OCI-LY7 (cell line): ENCODE results near the gene EXOC6B. TPM values are rescaled to one million over a fixed set of nuclear protein-coding genes. Genes with fewer than 3 reads are reported as not detected.

Experiments
- BruUV-seq: library from RNA; stranded (reverse); fragments of 400-500 nt; replicated peaks from 2 replicates; lab custom pipeline; 2021; lab: Mats Ljungman, UMichigan
- CTCF ChIA-PET: fragments of 300-600 bp; sonication (Branson Sonifier 250); formaldehyde crosslinking; loops from one replicate; lab custom pipeline; 2022; ENCODE audit warnings: antibody characterized with exemption; ENCODE audit not compliant: unreplicated experiment; lab: Charles Lee
- POLR2A ChIA-PET: fragments of 300-600 bp; sonication (Branson Sonifier 250); formaldehyde crosslinking; loops from one replicate; lab custom pipeline; 2022; ENCODE audit warnings: antibody characterized with exemption; lab: Charles Lee
- DNase-seq: peaks from one replicate; pipeline ENCODE4 v3.0.0-alpha.2; 2015; ENCODE audit warnings: low spot score
- H2AFZ ChIP-seq: fragments of 200-600 bp; sonication (generic), shearing (Covaris generic); 2 replicates; pipeline ENCODE4 v1.6.1; 2014; ENCODE audit warnings: mild to moderate bottlenecking, antibody characterized with exemption, low read length, moderate library complexity
- H3K27ac ChIP-seq: fragments of 200-600 bp; sonication (generic); 2 replicates; pipeline ENCODE4 v1.5.1; 2014; ENCODE audit warnings: mixed run types, low read depth, mild to moderate bottlenecking, moderate library complexity, low read length, inconsistent platforms; ENCODE audit not compliant: poor library complexity, severe bottlenecking
- H3K36me3 ChIP-seq: fragments of 200-600 bp; sonication (generic); 2 replicates; pipeline ENCODE4 v1.6.1; 2014; ENCODE audit warnings: mild to moderate bottlenecking, antibody characterized with exemption, low read length, moderate library complexity, mixed read lengths; ENCODE audit not compliant: insufficient read depth
- H3K4me1 ChIP-seq: fragments of 200-600 bp; sonication (generic); 2 replicates; pipeline ENCODE4 v1.5.1; 2014; ENCODE audit warnings: mild to moderate bottlenecking, low read length; ENCODE audit not compliant: insufficient read depth, poor library complexity, severe bottlenecking
- H3K4me2 ChIP-seq: fragments of 200-600 bp; sonication (generic); 2 replicates; pipeline ENCODE4 v1.6.1; 2014; ENCODE audit warnings: mild to moderate bottlenecking, low read length
- H3K4me3 ChIP-seq: fragments of 200-600 bp; sonication (generic); 2 replicates; pipeline ENCODE4 v1.5.1; 2014; ENCODE audit warnings: mild to moderate bottlenecking, low read depth, low read length; ENCODE audit not compliant: poor library complexity, severe bottlenecking
- H3K79me2 ChIP-seq: fragments of 200-600 bp; sonication (generic); 2 replicates; pipeline ENCODE4 v1.6.1; 2016; ENCODE audit warnings: low read depth, mild to moderate bottlenecking, low read length, moderate library complexity, mixed read lengths; ENCODE audit not compliant: insufficient read depth
- H3K9me2 ChIP-seq: fragments of 200-600 bp; sonication (generic); 2 replicates; pipeline ENCODE4 v1.6.1; 2016; ENCODE audit warnings: mild to moderate bottlenecking, low read length, mixed read lengths; ENCODE audit not compliant: insufficient read depth
- H3K9me3 ChIP-seq: fragments of 200-600 bp; sonication (generic); 2 replicates; pipeline ENCODE4 v1.6.1; 2014; ENCODE audit warnings: mild to moderate bottlenecking, mixed run types, low read length, mixed read lengths
- H4K20me1 ChIP-seq: fragments of 200-600 bp; sonication (generic); 2 replicates; pipeline ENCODE4 v1.6.1; 2014; ENCODE audit warnings: mild to moderate bottlenecking, antibody characterized with exemption, low read length, moderate library complexity, mixed read lengths; ENCODE audit not compliant: insufficient read depth
- EZH2phosphoT487 ChIP-seq: fragments of 200-600 bp; sonication (generic); IDR thresholded peaks from 2 replicates; pipeline ENCODE4 v1.6.1; 2018; ENCODE audit warnings: low read depth, borderline replicate concordance, mild to moderate bottlenecking, mixed run types, antibody characterized with exemption, low read length, moderate library complexity, mixed read lengths
- intact Hi-C: fragments of 100-400 bp; cut with micrococcal nuclease; formaldehyde crosslinking; loops from one replicate; pipeline ENCODE4 v1.10.0; 2022; ENCODE audit not compliant: unreplicated experiment
- total RNA-seq, 2 experiments: library from RNA; depleted of rRNA in 1 of 2; stranded (reverse); fragments of >200 nt in 1 of 2; shearing (Covaris generic) in 1 of 2; gene quantifications; 2 replicates each; pipeline ENCODE4 v1.2.3, GENCODE V29; 2014 to 2022
- TF ChIP-seq, protein P1 (sequence below): fragments of 200-600 bp; sonication (generic); conservative IDR thresholded peaks from 2 replicates; pipeline ENCODE4 v1.5.1; 2014; ENCODE audit warnings: mild to moderate bottlenecking, antibody characterized with exemption, low read length, moderate library complexity, mixed read lengths

EXOC6B gene
- total RNA-seq, 2 experiments from 2014 or later: 5.1 TPM; not detected in 1

DNA sequence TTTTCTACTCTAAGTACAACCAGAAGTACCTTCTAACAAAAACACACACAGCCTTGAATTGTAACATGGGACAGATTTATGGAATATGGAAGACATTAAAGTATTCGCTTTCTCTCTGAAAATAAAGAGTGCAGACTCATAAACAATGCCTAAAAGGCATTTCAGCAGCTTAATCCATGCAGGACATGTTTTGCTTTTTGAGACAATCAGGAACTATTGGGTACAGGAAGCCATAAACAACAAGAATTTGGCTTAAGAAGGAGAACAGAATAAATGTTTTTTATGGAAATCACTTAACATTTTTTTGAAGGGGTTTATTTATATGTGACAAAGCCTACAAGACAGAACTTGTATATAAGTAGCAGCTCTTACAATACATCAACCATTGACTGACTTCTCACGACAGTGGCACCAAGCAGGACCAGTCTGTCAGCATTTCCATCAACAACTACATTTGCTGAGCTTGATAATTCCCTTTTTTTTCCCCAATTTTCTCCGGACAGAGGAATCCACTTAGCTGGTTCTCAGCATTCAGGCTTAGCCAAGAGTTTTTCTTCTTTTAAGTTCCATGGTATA is 140.1 kb downstream of the EXOC6B start:
- H3K4me3 ChIP-seq: no peak overlapping the region
- no peak overlapping the region for H2AFZ ChIP-seq
- no peak overlapping the region for H3K4me2 ChIP-seq
- H4K20me1 ChIP-seq: no peaks in the 10 kb centered on the region
- H3K9me2 ChIP-seq: no peaks in the 10 kb centered on the region
- intact Hi-C loops: no loop called here
- no TSS peak for BruUV-seq
- POLR2A ChIA-PET: no interaction called here
- no peaks in the 10 kb centered on the region for H3K79me2 ChIP-seq
- no peaks in the 10 kb centered on the region for H3K36me3 ChIP-seq
- no peaks in the 10 kb centered on the region for H3K9me3 ChIP-seq
- H3K4me1 ChIP-seq: no peaks in the 10 kb centered on the region
- H3K27ac ChIP-seq: no peak overlapping the region
- CTCF ChIA-PET: no interaction called here
- no peak for DNase-seq
- TF ChIP-seq EZH2phosphoT487: no peak
- TF ChIP-seq, protein P1, sequence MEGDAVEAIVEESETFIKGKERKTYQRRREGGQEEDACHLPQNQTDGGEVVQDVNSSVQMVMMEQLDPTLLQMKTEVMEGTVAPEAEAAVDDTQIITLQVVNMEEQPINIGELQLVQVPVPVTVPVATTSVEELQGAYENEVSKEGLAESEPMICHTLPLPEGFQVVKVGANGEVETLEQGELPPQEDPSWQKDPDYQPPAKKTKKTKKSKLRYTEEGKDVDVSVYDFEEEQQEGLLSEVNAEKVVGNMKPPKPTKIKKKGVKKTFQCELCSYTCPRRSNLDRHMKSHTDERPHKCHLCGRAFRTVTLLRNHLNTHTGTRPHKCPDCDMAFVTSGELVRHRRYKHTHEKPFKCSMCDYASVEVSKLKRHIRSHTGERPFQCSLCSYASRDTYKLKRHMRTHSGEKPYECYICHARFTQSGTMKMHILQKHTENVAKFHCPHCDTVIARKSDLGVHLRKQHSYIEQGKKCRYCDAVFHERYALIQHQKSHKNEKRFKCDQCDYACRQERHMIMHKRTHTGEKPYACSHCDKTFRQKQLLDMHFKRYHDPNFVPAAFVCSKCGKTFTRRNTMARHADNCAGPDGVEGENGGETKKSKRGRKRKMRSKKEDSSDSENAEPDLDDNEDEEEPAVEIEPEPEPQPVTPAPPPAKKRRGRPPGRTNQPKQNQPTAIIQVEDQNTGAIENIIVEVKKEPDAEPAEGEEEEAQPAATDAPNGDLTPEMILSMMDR: no peak

- Histone ChIP-seq H3K79me2 (no peaks in the 10 kb centered on the region), H3K36me3 (no peaks in the 10 kb centered on the region), H3K27ac (no peak overlapping the region), H3K4me1 (no peaks in the 10 kb centered on the region), H3K9me2 (no peaks in the 10 kb centered on the region), H4K20me1 (no peaks in the 10 kb centered on the region), H3K4me3 (no peak overlapping the region), H3K9me3 (no peaks in the 10 kb centered on the region), H2AFZ (no peak overlapping the region), H3K4me2 (no peak overlapping the region)
- ChIA-PET POLR2A (no interaction called here), CTCF (no interaction called here)
- no TSS peak for BruUV-seq
- DNase-seq: no peak
- TF ChIP-seq EZH2phosphoT487: no peak
- TF ChIP-seq, protein P1: no peak
- intact Hi-C loops: no loop called here
These were observed 143.8 kb downstream of the EXOC6B start for GRCh38 chr2:72682061-72682460.
